SK-N-MC (cell line): ENCODE measurements around the gene GFI1B.

ENCODE experiments used
- DNase-seq: peaks from one replicate; pipeline ENCODE4 v3.0.0-alpha.2; 2011; ENCODE audit warnings: low read depth, low spot score
- H3K27ac ChIP-seq: fragments of 200-600 bp; sonication (generic); 2 replicates; pipeline ENCODE4 v1.5.1; 2016; ENCODE audit warnings: mixed run types
- H3K36me3 ChIP-seq: fragments of 200-600 bp; sonication (generic); 2 replicates; pipeline ENCODE4 v1.6.1; 2017; ENCODE audit warnings: antibody characterized with exemption, low read length, mixed read lengths; ENCODE audit not compliant: insufficient read depth
- H3K4me3 ChIP-seq: fragments of 200-600 bp; sonication (generic); 2 replicates; pipeline ENCODE4 v1.5.1; 2016
- H3K9ac ChIP-seq: fragments of 200-600 bp; sonication (generic); 2 replicates; pipeline ENCODE4 v1.8.0; 2017; ENCODE audit warnings: mixed run types, mixed read lengths; ENCODE audit not compliant: insufficient read length
- H3K9me3 ChIP-seq: fragments of 200-600 bp; sonication (generic); 2 replicates; pipeline ENCODE4 v1.6.1; 2017; ENCODE audit warnings: low read depth, mild to moderate bottlenecking, antibody characterized with exemption, low read length, moderate library complexity, mixed read lengths
- EZH2 ChIP-seq: fragments of 200-600 bp; sonication (generic); IDR thresholded peaks from one replicate; pipeline ENCODE4 v1.6.1; 2017; ENCODE audit warnings: antibody characterized with exemption
- FOXP2 ChIP-seq: optimal IDR thresholded peaks from 2 replicates; pipeline ENCODE3; 2011; ENCODE audit warnings: mild to moderate bottlenecking, moderate library complexity; ENCODE audit not compliant: insufficient read depth; ENCODE audit errors: extremely low read length, control extremely low read depth
- POLR2AphosphoS5 ChIP-seq: IDR thresholded peaks from 2 replicates; pipeline ENCODE4 v1.6.1; 2012; ENCODE audit warnings: mild to moderate bottlenecking, low read depth, low read length, borderline replicate concordance

Gene GFI1B

DNA sequence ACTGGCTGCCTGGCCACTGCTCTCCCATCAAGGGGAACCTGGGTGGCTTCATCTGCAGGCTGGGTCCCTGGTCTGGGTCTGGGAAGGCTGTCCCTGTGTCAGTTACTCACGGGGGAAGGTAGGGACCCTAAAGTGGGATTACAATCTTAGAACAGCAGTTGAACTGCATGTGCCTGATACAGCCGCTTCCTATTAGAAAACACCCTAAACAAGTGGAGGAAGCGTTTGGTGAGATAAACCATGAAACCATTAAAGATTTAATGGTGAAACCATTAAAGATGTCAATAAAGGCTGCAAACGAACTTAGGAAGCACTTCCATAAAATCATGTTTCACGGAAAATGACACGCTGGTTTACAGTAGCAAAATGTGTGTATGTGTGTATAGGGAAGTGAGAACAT lies 2.5 kb upstream of the GFI1B start:
- H3K9me3 ChIP-seq, result no peaks in the 10 kb centered on the region
- no peak overlapping the region for H3K27ac ChIP-seq
- DNase-seq, result no peak
- H3K9ac ChIP-seq, result no peak overlapping the region
- TF ChIP-seq FOXP2 (no peak), POLR2AphosphoS5 (no peak), EZH2 (no peak)
- H3K36me3 ChIP-seq, result no peaks in the 10 kb centered on the region
- H3K4me3 ChIP-seq, result no peak overlapping the region

DNA sequence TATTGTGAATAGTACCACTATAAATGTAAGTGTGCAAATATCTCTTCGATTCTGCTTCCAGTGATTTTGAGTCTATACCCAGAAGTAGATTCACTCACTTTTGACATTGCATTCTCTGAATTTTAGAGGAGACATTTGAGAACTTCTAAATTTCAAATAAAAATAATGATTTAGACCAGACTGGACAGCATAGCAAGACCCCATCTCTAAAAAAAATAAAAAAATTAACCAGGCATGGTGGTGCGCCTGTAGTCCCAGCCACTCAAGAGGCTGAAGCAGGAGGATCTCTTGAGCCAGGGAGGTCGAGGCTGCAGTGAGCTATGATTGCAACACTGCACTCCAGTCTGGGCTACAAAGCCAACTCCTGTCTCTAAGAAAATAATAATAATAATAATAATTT lies 1.9 kb upstream of the GFI1B start:
- Histone ChIP-seq H3K36me3 (no peaks in the 10 kb centered on the region), H3K4me3 (no peak overlapping the region), H3K9me3 (no peaks in the 10 kb centered on the region), H3K9ac (no peak overlapping the region), H3K27ac (no peak overlapping the region)
- DNase-seq, result no peak
- TF ChIP-seq POLR2AphosphoS5 (no peak), EZH2 (no peak), FOXP2 (no peak)

DNA sequence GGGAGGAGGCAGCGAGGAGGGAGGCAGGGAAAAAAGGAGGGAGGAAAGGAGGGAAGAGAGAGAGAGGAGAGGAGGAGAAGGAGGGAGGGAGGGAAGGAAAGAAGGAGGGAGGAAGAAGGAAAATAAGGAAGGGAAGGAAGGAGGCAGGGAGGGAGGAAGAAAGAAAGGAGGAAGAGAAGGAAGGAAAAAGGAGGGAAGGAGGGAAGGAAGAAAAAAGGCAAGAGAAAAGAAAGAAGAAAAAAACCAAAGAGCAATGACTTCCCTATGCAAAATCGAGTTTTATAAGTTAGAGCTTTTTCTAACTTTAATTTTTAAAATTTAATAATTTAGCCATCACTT lies 413 bp upstream of the GFI1B start:
- H3K9ac ChIP-seq, result no peak overlapping the region
- H3K27ac ChIP-seq, result no peak overlapping the region

DNA sequence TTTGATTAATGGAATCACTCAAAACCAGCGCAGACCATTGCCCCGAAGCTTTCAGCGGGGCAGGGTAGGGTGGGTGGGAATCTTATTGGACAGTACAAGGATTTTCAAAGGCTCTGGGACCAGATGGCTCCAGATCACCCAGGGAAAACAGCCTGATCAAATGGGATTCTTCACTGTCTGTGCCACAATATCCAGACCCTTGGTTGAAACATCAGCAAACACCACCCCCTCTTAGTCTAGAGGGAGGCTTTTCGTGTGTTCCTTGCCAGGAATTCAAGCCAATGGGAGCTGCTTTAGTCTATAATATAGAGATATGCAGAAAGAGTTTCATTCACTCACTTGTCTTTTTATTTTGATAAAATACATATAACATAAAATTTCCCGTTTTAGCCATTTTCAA lies 1.7 kb downstream of the GFI1B start:
- H3K9me3 ChIP-seq, result no peaks in the 10 kb centered on the region
- TF ChIP-seq POLR2AphosphoS5 (no peak), EZH2 (no peak), FOXP2 (no peak)
- no peak for DNase-seq
- H3K36me3 ChIP-seq, result no peaks in the 10 kb centered on the region
- no peak overlapping the region for H3K4me3 ChIP-seq
- H3K27ac ChIP-seq, result no peak overlapping the region
- H3K9ac ChIP-seq, result no peak overlapping the region

More for the DNA sequence above, 413 bp upstream of the GFI1B start:
- no peak for DNase-seq
- TF ChIP-seq EZH2 (no peak), FOXP2 (no peak), POLR2AphosphoS5 (no peak)
- H3K36me3 ChIP-seq, result no peaks in the 10 kb centered on the region
- no peaks in the 10 kb centered on the region for H3K9me3 ChIP-seq
- H3K4me3 ChIP-seq, result no peak overlapping the region

DNA sequence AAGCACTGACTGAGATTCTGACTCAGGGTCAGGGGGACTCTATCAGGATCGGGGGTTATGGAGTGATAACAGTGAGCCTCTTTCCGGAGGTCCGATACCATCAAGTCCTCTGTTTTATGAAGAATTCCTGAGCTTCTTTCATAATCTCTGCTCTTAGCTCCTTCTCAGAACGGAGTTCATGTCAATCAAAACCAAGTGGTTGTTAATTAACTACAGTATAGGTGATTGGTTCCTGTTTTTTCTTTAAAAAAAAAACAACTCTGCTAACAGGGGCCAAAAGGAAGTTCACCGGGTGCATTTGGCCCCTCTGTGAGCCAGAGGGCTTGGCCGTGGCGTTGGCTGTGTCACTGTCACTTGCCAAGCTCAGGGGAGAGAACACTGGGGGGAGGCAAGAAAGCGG lies 4.0 kb downstream of the GFI1B start:
- Histone ChIP-seq H3K27ac (no peak overlapping the region), H3K9ac (no peak overlapping the region), H3K36me3 (no peaks in the 10 kb centered on the region), H3K4me3 (no peak overlapping the region), H3K9me3 (no peaks in the 10 kb centered on the region)
- DNase-seq, result no peak
- TF ChIP-seq EZH2 (no peak), FOXP2 (no peak)

DNA sequence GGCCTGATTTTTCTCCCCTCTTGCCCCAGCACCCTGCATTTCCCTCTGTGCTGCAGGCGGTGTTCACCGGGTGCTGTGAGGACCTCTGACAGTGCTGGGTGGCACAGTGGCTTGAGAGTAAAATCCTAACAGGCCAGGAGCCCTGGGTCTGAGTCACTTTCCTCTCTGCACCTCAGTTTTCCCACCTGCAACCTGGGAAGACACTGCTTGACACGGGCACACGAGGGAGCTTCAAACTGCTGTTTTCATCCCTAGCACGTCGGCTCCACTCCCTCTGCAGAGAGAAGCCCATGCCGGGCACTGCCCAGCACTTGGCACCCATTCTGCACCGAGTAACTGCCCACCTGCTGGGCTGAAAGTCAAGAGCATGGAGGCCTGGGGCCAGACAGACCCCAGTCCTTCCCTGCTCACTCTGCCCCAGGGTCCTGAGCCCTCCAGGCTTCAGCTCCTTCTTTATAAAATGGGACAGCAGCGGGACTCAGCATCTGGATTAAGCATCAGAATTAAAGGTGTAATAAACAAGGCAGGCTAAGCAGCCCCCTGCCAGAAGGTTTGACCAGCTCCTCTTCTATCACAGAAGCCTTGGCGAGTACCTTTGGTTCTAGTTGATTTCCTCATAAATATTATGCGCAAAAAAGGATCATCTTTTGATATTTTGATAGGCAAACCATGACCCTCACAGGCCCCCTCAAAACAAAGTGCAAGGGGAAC lies 5.2 kb downstream of the GFI1B start:
- no peak overlapping the region for H3K9ac ChIP-seq
- no peak for DNase-seq
- TF ChIP-seq POLR2AphosphoS5 (no peak), FOXP2 (no peak), EZH2 (no peak)
- no peaks in the 10 kb centered on the region for H3K36me3 ChIP-seq
- H3K4me3 ChIP-seq, result no peak overlapping the region
- no peak overlapping the region for H3K27ac ChIP-seq
- H3K9me3 ChIP-seq, result no peaks in the 10 kb centered on the region

DNA sequence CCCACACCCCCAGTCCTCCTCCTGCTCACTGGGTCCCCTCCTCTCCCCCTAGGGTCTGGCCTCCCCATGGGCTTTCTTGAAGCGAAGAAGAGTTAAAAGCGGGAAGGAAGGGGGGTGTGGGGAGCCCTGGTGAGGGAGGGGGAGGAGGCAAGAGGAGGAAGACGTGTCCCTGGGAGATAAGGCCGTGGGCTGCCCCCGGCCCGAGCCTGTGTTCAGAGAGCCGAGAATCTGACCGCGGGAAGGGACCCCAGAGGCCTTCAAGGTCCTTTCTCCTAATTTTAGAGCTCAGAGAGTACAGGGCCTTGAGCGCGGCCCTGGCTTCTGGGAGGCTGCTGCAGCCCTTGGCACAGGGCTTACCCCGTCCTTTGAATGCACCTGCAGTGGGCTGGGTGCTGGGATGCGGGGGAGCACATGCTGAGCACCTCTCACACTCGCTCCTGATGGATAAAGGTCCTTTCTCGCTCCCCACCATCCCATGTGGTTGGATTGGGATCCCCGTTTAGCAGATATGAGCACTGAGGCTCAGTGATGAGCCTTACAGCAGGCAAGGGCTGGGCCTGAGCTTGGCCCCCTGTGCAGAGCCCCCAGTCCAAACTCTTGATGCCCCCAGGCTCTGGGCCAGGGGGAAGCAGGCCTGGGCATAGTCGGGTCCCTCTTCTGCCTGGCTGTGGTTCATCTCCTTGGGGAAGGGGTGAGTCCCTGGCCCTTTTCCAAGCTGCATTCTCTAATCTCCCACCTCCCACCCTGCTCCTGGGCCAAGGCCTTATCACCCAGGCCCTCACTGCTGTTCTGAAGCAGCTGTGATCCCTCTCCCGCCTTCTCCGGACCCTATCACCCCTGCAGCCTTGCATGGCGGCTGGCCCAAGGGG lies 5.9 kb downstream of the GFI1B start:
- no peak overlapping the region for H3K27ac ChIP-seq

DNA sequence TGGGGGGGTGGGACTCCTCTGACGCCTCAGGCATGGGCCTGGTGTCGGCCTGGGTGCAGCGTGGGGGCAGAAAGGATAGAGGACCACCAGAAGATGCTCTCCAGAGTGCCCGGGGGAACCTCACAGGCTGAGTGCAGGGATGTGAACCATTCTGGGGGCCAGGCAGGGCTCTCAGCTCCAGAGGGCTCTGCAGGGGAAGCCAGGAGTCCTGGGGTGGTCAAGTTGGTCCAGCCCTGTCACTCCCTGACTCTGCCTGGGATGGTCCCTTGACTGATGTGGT lies 6.5 kb downstream of the GFI1B start:
- H3K36me3 ChIP-seq, result no peaks in the 10 kb centered on the region
- no peak overlapping the region for H3K9ac ChIP-seq
- no peak for DNase-seq
- no peak overlapping the region for H3K27ac ChIP-seq
- no peak overlapping the region for H3K4me3 ChIP-seq
- no peaks in the 10 kb centered on the region for H3K9me3 ChIP-seq
- TF ChIP-seq EZH2 (no peak), FOXP2 (no peak), POLR2AphosphoS5 (no peak)

More for the DNA sequence above, 5.9 kb downstream of the GFI1B start:
- H3K4me3 ChIP-seq, result no peak overlapping the region
- TF ChIP-seq POLR2AphosphoS5 (no peak), EZH2 (no peak)
- no peaks in the 10 kb centered on the region for H3K36me3 ChIP-seq
- no peaks in the 10 kb centered on the region for H3K9me3 ChIP-seq
- no peak overlapping the region for H3K9ac ChIP-seq
- no peak for DNase-seq

DNA sequence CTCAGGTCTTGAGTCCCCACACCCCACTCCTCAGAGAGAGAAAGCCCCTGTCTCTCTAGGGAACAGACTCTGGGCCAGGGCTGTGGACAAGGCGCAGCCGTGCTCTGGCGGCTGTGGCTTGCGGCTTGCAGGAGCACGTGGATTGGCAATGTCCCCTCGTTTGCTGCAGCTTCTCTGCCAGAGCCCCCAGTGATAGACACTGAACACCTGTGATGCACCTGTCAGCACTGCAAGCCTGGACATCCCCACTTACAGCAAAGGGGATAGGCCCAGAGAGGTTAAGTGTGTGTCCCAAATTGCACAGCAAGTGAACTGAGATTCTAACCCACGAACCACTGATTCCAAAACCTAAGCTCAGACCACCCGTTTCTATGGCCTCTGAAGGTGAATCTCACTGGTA lies 7.0 kb downstream of the GFI1B start:
- TF ChIP-seq FOXP2 (no peak), POLR2AphosphoS5 (no peak), EZH2 (no peak)
- no peak overlapping the region for H3K4me3 ChIP-seq
- no peaks in the 10 kb centered on the region for H3K9me3 ChIP-seq
- no peaks in the 10 kb centered on the region for H3K36me3 ChIP-seq
- no peak overlapping the region for H3K9ac ChIP-seq
- H3K27ac ChIP-seq, result no peak overlapping the region
- no peak for DNase-seq

DNA sequence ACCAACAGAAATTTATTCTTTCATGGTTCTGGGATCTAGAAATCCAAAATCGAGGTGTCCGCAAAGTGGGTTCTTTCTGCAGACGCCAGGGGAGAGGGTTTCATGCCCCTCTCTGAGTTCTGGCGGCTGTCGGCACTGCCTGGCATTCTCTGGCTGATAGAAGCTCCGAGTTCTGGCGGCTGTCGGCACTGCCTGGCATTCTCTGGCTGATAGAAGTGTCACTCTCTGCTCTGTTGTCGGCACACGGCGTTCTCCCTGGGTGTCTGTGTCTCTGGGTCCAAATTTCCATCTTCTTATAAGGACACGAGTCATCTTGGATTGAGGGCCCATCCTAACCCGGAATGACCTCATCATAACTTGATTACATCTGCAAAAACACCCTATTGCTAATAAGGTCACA lies 7.6 kb downstream of the GFI1B start:
- no peak overlapping the region for H3K4me3 ChIP-seq
- no peak overlapping the region for H3K27ac ChIP-seq
- no peak for DNase-seq
- no peak overlapping the region for H3K9ac ChIP-seq
- TF ChIP-seq EZH2 (peak; percentile 63), POLR2AphosphoS5 (no peak), FOXP2 (no peak)
- no peaks in the 10 kb centered on the region for H3K9me3 ChIP-seq
- H3K36me3 ChIP-seq, result no peaks in the 10 kb centered on the region
